ENCODE measurements around the gene CYP3A5. TPM values are rescaled to one million over a fixed set of nuclear protein-coding genes. Genes with fewer than 3 reads are reported as not detected.

CYP3A5 gene
- total RNA-seq, 4 donors from 2014 or later: 142 to 543 (median 383) TPM

- H3K27me3 ChIP-seq: no peaks in the 10 kb centered on the region
- in situ Hi-C loops (cut with MboI; ENCODE audit: low pct_ligation_motif_present in 1 of 4, low pct_unique_long_range_greater_than_20kb in 1 of 4, low sequenced_read_pairs in 3 of 4): no loop called here
- TF ChIP-seq POLR2A (IDR thresholded peaks at IDR 0.05): no peak
- TF ChIP-seq, protein P1, sequence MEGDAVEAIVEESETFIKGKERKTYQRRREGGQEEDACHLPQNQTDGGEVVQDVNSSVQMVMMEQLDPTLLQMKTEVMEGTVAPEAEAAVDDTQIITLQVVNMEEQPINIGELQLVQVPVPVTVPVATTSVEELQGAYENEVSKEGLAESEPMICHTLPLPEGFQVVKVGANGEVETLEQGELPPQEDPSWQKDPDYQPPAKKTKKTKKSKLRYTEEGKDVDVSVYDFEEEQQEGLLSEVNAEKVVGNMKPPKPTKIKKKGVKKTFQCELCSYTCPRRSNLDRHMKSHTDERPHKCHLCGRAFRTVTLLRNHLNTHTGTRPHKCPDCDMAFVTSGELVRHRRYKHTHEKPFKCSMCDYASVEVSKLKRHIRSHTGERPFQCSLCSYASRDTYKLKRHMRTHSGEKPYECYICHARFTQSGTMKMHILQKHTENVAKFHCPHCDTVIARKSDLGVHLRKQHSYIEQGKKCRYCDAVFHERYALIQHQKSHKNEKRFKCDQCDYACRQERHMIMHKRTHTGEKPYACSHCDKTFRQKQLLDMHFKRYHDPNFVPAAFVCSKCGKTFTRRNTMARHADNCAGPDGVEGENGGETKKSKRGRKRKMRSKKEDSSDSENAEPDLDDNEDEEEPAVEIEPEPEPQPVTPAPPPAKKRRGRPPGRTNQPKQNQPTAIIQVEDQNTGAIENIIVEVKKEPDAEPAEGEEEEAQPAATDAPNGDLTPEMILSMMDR (IDR thresholded peaks at IDR 0.05): no peak
- TF ChIP-seq POLR2AphosphoS5 (IDR thresholded peaks at IDR 0.05): no peak
- TF ChIP-seq EP300 (IDR thresholded peaks at IDR 0.05; ENCODE audit: low read depth): no peak
Observed at GRCh38 chr7:99685129-99685758, 5.4 kb upstream of the CYP3A5 start.

GRCh38 chr7:99679032-99679399, 780 bp downstream of the CYP3A5 start:
- intact Hi-C loops (cut with DNase I; ENCODE audit: low total_unique reads) (no loop called here), in situ Hi-C loops (cut with MboI; ENCODE audit: low pct_ligation_motif_present in 1 of 4, low pct_unique_long_range_greater_than_20kb in 1 of 4, low sequenced_read_pairs in 3 of 4) (no loop called here)
- Histone ChIP-seq H3K9me3 (no peaks in the 10 kb centered on the region), H3K4me3 (peak overlapping the region; percentile 8 to 48 (median 30)), H3K36me3 (no peaks in the 10 kb centered on the region), H3K4me1 (peaks cover 0 to 12% (median 7%) of the 10 kb centered on the region in 4 donors), H3K27me3 (no peaks in the 10 kb centered on the region), H3K27ac (peak overlapping the region; percentile 78 to 88 (median 86))
- peak; percentile 65 for DNase-seq
- TF ChIP-seq, protein P1 (IDR thresholded peaks at IDR 0.05): peak in 2 of 5 experiments; percentile 25 to 35
- TF ChIP-seq POLR2A (IDR thresholded peaks at IDR 0.05) (peak; percentile 9), POLR2AphosphoS5 (IDR thresholded peaks at IDR 0.05) (peak in 2 of 3 donors; percentile 61 to 78), EP300 (IDR thresholded peaks at IDR 0.05; ENCODE audit: low read depth) (no peak)
- WGBS, 2 donors (ENCODE audit: low coverage in 1 of 2): 43 to 46% methylated on average over 3 to 4 of the region's 4 CpGs

More at GRCh38 chr7:99685129-99685758, 5.4 kb upstream of the CYP3A5 start:
- H3K4me1 ChIP-seq: peaks cover 0 to under 1% (median 0%) of the 10 kb centered on the region in 4 donors
- no peak for DNase-seq
- WGBS, 2 donors (ENCODE audit: low coverage in 1 of 2): 80 to 88% methylated on average over 8 to 9 of the region's 9 CpGs
- intact Hi-C loops (cut with DNase I; ENCODE audit: low total_unique reads): no loop called here
- H3K27ac ChIP-seq: no peak overlapping the region
- H3K36me3 ChIP-seq: no peaks in the 10 kb centered on the region
- no peak overlapping the region for H3K4me3 ChIP-seq
- H3K9me3 ChIP-seq: no peaks in the 10 kb centered on the region

DNA sequence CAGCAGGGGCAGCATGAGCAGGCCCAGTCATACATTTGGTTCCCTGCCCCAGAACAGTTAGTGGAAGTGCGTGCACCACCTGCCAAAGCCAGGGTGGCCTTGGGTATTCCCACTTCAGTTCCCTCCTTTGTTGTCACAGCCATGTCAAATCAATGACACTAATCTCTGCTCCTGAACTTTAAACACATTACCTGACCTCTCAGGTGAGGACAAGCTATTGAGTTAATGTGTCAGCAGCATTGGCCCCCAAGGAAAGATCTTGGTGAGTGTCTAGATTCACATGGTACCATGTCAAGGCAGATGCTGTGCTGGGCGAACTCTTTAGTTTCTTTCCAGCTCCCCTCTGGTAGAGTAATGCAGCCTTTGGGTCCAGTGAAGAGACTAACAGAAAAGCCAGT, 2.1 kb downstream of the CYP3A5 start:
- no peak for DNase-seq
- TF ChIP-seq, protein P1 (IDR thresholded peaks at IDR 0.05): no peak
- TF ChIP-seq POLR2A (IDR thresholded peaks at IDR 0.05) (no peak), POLR2AphosphoS5 (IDR thresholded peaks at IDR 0.05) (no peak), EP300 (IDR thresholded peaks at IDR 0.05; ENCODE audit: low read depth) (no peak)
- no peaks in the 10 kb centered on the region for H3K9me3 ChIP-seq
- intact Hi-C loops (cut with DNase I; ENCODE audit: low total_unique reads): no loop called here
- H3K36me3 ChIP-seq: no peaks in the 10 kb centered on the region
- no peaks in the 10 kb centered on the region for H3K27me3 ChIP-seq
- H3K4me3 ChIP-seq: peak overlapping the region in 1 of 4 donors; percentile 48
- H3K27ac ChIP-seq: peak overlapping the region in 2 of 4 donors; percentile 78 to 87
- 86 to 93% methylated on average over 1 to 2 of the region's 2 CpGs for WGBS, 2 donors (ENCODE audit: low coverage in 1 of 2)
- in situ Hi-C loops (cut with MboI; ENCODE audit: low pct_ligation_motif_present in 1 of 4, low pct_unique_long_range_greater_than_20kb in 1 of 4, low sequenced_read_pairs in 3 of 4): no loop called here
- H3K4me1 ChIP-seq: peaks cover 0 to 12% (median 7%) of the 10 kb centered on the region in 4 donors

DNA sequence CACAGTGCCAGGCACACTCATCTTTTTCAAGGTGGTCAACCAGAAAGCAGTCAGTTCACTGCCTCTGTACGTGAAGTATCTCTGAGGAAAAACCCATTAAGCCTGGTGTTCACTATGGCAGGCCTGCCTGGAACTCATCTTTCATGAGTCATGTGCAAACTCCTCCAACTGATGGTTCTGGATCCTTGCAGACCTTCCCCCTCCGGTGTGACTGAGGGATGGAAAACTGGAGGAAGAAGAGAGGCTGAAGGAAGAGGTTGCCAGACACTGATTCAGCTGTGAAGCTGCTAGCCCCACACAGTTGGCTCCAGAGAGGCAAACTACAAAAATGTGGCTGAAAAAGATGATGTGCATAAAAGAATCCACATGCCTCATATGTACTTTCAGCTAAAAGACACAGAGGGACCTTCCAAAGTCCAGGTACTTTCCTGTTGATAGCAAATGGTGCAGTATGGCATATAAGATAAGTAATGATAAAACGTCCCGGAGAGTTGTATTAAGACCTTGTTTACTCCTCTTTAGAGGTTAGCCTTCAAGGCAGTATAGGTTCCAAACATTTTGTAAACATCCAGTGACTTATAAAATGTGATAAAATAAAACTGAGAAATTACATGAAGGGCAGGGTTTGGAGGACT, 2.7 kb downstream of the CYP3A5 start:
- Histone ChIP-seq H3K4me3 (peak overlapping the region in 1 of 4 donors; percentile 48), H3K27me3 (no peaks in the 10 kb centered on the region)
- intact Hi-C loops (cut with DNase I; ENCODE audit: low total_unique reads): no loop called here

More for the DNA sequence above, 2.7 kb downstream of the CYP3A5 start:
- 73 to 83% methylated on average over 2 to 4 of the region's 4 CpGs for WGBS, 2 donors (ENCODE audit: low coverage in 1 of 2)
- TF ChIP-seq, protein P1 (IDR thresholded peaks at IDR 0.05): no peak
- no peak for TF ChIP-seq POLR2A (IDR thresholded peaks at IDR 0.05)
- peak in 1 of 3 donors; percentile 3 for TF ChIP-seq POLR2AphosphoS5 (IDR thresholded peaks at IDR 0.05)
- in situ Hi-C loops (cut with MboI; ENCODE audit: low pct_ligation_motif_present in 1 of 4, low pct_unique_long_range_greater_than_20kb in 1 of 4, low sequenced_read_pairs in 3 of 4): no loop called here
- no peaks in the 10 kb centered on the region for H3K9me3 ChIP-seq
- H3K36me3 ChIP-seq: no peaks in the 10 kb centered on the region
- no peak overlapping the region for H3K27ac ChIP-seq
- H3K4me1 ChIP-seq: peaks cover 0 to 12% (median 7%) of the 10 kb centered on the region in 4 donors
- DNase-seq: no peak
